Kidney (tissue), 14 donors: ENCODE results near the gene NCMAP. TPM values are rescaled to one million over a fixed set of nuclear protein-coding genes. Genes with fewer than 3 reads are reported as not detected.

Source experiments
- DNase-seq, 5 donors: peaks; one replicate each; pipeline ENCODE4 v3.0.0-alpha.2; 2013 to 2020
- FAIRE-seq: peaks from 2 replicates; lab custom pipeline; 2012; peaks lifted over from hg19 to GRCh38; lab: Jason Lieb, UNC
- H3K27ac ChIP-seq, 2 donors: one replicate each; pipeline ENCODE4 v1.7.0; 2013; ENCODE audit warnings: low read depth in 2 of 2, low read length in 2 of 2, inconsistent platforms in 1 of 2
- H3K27me3 ChIP-seq: one replicate; pipeline ENCODE4 v1.7.1; 2013; ENCODE audit warnings: low read length, inconsistent platforms; ENCODE audit not compliant: control insufficient read depth, insufficient read depth
- H3K36me3 ChIP-seq, 3 donors: one replicate each; pipeline versions ENCODE4 v1.7.0 to v1.7.1; 2013; ENCODE audit warnings: low read length in 3 of 3, control low read depth in 1 of 3, inconsistent platforms in 1 of 3; ENCODE audit not compliant: insufficient read depth in 3 of 3, control insufficient read depth in 2 of 3
- H3K4me1 ChIP-seq, 3 donors: one replicate each; pipeline versions ENCODE4 v1.7.0 to v1.7.1; 2013; ENCODE audit warnings: low read length in 3 of 3, inconsistent platforms in 1 of 3, low read depth in 1 of 3; ENCODE audit not compliant: control insufficient read depth in 2 of 3, insufficient read depth in 2 of 3
- H3K4me3 ChIP-seq, 3 donors: one replicate each; pipeline versions ENCODE4 v1.7.0 to v1.8.1; 2013; ENCODE audit warnings: low read length in 3 of 3, control low read depth in 1 of 3, inconsistent platforms in 1 of 3
- H3K9ac ChIP-seq, 3 donors: one replicate each; pipeline versions ENCODE4 v1.7.0 to v1.7.1; 2013; ENCODE audit warnings: low read length in 3 of 3, control low read depth in 1 of 3, inconsistent platforms in 1 of 3
- H3K9me3 ChIP-seq, 3 donors: one replicate each; pipeline versions ENCODE4 v1.7.0 to v1.7.1; 2013; ENCODE audit warnings: low read length in 3 of 3, control low read depth in 1 of 3, inconsistent platforms in 1 of 3; ENCODE audit not compliant: control insufficient read depth in 2 of 3, insufficient read depth in 1 of 3
- intact Hi-C: fragments of 100-400 bp; cut with DNase I; formaldehyde crosslinking; loops from one replicate; pipeline ENCODE4 v1.11.1; 2022
- polyA plus RNA-seq: library from polyadenylated mRNA; stranded (reverse); fragments of 350-450 nt; fragmentation: Illumina TruSeq; extraction: RNeasy Lipid Tissue Mini Kit (QIAGEN cat#74804); gene quantifications from one replicate; pipeline ENCODE4 v1.2.3, GENCODE V29; 2014; ENCODE audit warnings: low read depth, low replicate concordance; ENCODE audit not compliant: insufficient read depth
- total RNA-seq: library from RNA; stranded (reverse); fragmentation: NEBNext Ultra II Directional; extraction: Animal tissue kit (Norgen Biotek cat#: 25700); gene quantifications from one replicate; pipeline ENCODE4 v1.2.1, GENCODE V29; 2021
- TF ChIP-seq, protein P1 (sequence below): IDR thresholded peaks from 3 replicates; pipeline ENCODE4 v1.5.1; 2012; ENCODE audit warnings: mild to moderate bottlenecking, moderate library complexity, borderline replicate concordance; ENCODE audit not compliant: insufficient read depth; ENCODE audit errors: extremely low read depth
- donor health status: control.
- donor health status: control.
- donor health status: control.
- donor health status: control.
- donor health status: control.
- donor health status: DM: yes; HTN: yes; CAD: no.
- donor health status: Normal renal cell carcinoma (clear cell type).

The NCMAP gene
- total and polyA plus RNA-seq, 2 donors from 2014 or later: 0.65 to 11.0 TPM

GRCh38 chr1:24551290-24551959 lies 4.5 kb upstream of the NCMAP start:
- DNase-seq: no peak
- FAIRE-seq: no peak
- Histone ChIP-seq H3K4me1 (peaks cover 0 to 2% (median 0%) of the 10 kb centered on the region in 3 donors), H3K36me3 (no peaks in the 10 kb centered on the region), H3K27me3 (no peaks in the 10 kb centered on the region), H3K4me3 (no peak overlapping the region), H3K9ac (no peak overlapping the region), H3K27ac (no peak overlapping the region), H3K9me3 (no peaks in the 10 kb centered on the region)
- intact Hi-C loops: no loop called here
- TF ChIP-seq, protein P1, sequence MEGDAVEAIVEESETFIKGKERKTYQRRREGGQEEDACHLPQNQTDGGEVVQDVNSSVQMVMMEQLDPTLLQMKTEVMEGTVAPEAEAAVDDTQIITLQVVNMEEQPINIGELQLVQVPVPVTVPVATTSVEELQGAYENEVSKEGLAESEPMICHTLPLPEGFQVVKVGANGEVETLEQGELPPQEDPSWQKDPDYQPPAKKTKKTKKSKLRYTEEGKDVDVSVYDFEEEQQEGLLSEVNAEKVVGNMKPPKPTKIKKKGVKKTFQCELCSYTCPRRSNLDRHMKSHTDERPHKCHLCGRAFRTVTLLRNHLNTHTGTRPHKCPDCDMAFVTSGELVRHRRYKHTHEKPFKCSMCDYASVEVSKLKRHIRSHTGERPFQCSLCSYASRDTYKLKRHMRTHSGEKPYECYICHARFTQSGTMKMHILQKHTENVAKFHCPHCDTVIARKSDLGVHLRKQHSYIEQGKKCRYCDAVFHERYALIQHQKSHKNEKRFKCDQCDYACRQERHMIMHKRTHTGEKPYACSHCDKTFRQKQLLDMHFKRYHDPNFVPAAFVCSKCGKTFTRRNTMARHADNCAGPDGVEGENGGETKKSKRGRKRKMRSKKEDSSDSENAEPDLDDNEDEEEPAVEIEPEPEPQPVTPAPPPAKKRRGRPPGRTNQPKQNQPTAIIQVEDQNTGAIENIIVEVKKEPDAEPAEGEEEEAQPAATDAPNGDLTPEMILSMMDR: no peak

DNA sequence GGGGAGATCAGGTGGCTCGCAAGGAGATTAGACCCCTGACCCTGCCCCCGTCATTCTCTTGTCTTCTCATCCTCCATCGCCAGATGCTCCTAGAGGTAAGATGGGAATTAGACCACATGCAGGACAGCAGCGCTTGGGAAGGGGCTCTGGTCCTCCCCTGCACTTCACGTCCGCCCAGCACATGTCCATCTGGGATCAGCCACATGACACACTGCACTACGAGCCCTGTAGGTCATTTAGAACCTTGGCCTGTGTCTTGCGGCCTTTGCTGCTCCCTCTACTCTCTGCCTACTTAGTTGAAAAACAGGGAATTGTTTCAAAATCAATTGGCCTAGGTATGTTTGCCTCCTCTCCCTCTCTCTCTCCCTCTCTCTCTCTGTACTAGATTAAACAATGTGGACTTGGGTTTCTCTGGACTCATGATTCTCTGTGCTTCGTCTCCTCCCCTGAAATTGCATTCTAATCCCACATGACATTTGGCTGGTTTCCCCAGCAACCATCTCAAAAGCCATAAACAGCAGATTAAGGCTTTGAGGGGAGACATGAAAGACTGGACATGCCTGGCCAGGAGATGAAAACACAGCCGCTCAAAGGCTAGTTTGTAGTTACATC lies 3.8 kb upstream of the NCMAP start:
- Histone ChIP-seq H3K27ac (no peak overlapping the region), H3K4me1 (peaks cover 0 to 2% (median 0%) of the 10 kb centered on the region in 3 donors), H3K4me3 (no peak overlapping the region), H3K9me3 (no peaks in the 10 kb centered on the region), H3K9ac (no peak overlapping the region), H3K27me3 (no peaks in the 10 kb centered on the region), H3K36me3 (no peaks in the 10 kb centered on the region)
- intact Hi-C loops: no loop called here
- DNase-seq: peak in 3 of 5 donors; percentile 41 to 92 (median 82)
- FAIRE-seq: no peak
- TF ChIP-seq, protein P1: no peak

GRCh38 chr1:24553931-24554330 lies 2.0 kb upstream of the NCMAP start:
- no peak overlapping the region for H3K4me3 ChIP-seq
- H3K27ac ChIP-seq: no peak overlapping the region
- no peaks in the 10 kb centered on the region for H3K36me3 ChIP-seq
- DNase-seq: no peak
- H3K27me3 ChIP-seq: no peaks in the 10 kb centered on the region
- no peak for FAIRE-seq
- intact Hi-C loops: no loop called here
- TF ChIP-seq, protein P1: no peak
- H3K9ac ChIP-seq: no peak overlapping the region
- H3K4me1 ChIP-seq: peaks cover 0 to 2% (median 0%) of the 10 kb centered on the region in 3 donors
- H3K9me3 ChIP-seq: no peaks in the 10 kb centered on the region
